GM23248 (cell line): ENCODE measurements around the gene KDM8. TPM values are rescaled to one million over a fixed set of nuclear protein-coding genes. Genes with fewer than 3 reads are reported as not detected.

Source experiments
- DNase-seq: peaks from one replicate; pipeline ENCODE4 v3.0.0-alpha.2; 2015
- H2AFZ ChIP-seq: fragments of 200-600 bp; sonication (generic); 2 replicates; pipeline ENCODE4 v1.6.1; 2016; ENCODE audit warnings: antibody characterized with exemption
- H3F3A ChIP-seq: fragments of 200-600 bp; sonication (generic); 2 replicates; pipeline ENCODE4 v1.6.1; 2016; ENCODE audit warnings: mild to moderate bottlenecking, antibody characterized with exemption, mixed run types; ENCODE audit not compliant: insufficient read depth
- H3K27ac ChIP-seq: fragments of 200-600 bp; sonication (generic); 2 replicates; pipeline ENCODE4 v1.5.1; 2016; ENCODE audit warnings: mild to moderate bottlenecking
- H3K27me3 ChIP-seq: fragments of 200-600 bp; sonication (generic); replicated peaks from 2 replicates; pipeline ENCODE4 v1.6.1; 2016; ENCODE audit warnings: mild to moderate bottlenecking; ENCODE audit not compliant: insufficient read depth
- H3K36me3 ChIP-seq: fragments of 200-600 bp; sonication (generic); 2 replicates; pipeline ENCODE4 v1.6.1; 2016; ENCODE audit warnings: low read depth, mild to moderate bottlenecking
- H3K4me1 ChIP-seq: fragments of 200-600 bp; sonication (generic); 2 replicates; pipeline ENCODE4 v1.6.1; 2016; ENCODE audit warnings: mild to moderate bottlenecking; ENCODE audit not compliant: insufficient read depth
- H3K4me2 ChIP-seq: fragments of 200-600 bp; sonication (generic); one replicate; pipeline ENCODE4 v1.6.1; 2016; ENCODE audit warnings: mild to moderate bottlenecking; ENCODE audit not compliant: unreplicated experiment
- H3K4me3 ChIP-seq: fragments of 200-600 bp; sonication (generic); 2 replicates; pipeline ENCODE4 v1.5.1; 2016; ENCODE audit warnings: mild to moderate bottlenecking
- H3K79me2 ChIP-seq: fragments of 200-600 bp; sonication (generic); 2 replicates; pipeline ENCODE4 v1.6.1; 2016; ENCODE audit warnings: mild to moderate bottlenecking; ENCODE audit not compliant: insufficient read depth
- H3K9ac ChIP-seq: fragments of 200-600 bp; sonication (generic); 2 replicates; pipeline ENCODE4 v1.6.1; 2016; ENCODE audit warnings: mild to moderate bottlenecking
- H3K9me2 ChIP-seq: fragments of 200-600 bp; sonication (generic); 2 replicates; pipeline ENCODE4 v1.6.1; 2016; ENCODE audit warnings: mixed run types, mild to moderate bottlenecking, moderate library complexity; ENCODE audit not compliant: insufficient read depth
- H3K9me3 ChIP-seq: fragments of 200-600 bp; sonication (generic); one replicate; pipeline ENCODE4 v1.6.1; 2017; ENCODE audit warnings: low read depth
- H4K20me1 ChIP-seq: fragments of 200-600 bp; sonication (generic); 2 replicates; pipeline ENCODE4 v1.6.0; 2016; ENCODE audit not compliant: insufficient read depth
- EZH2 ChIP-seq: fragments of 200-600 bp; sonication (generic); IDR thresholded peaks from 2 replicates; pipeline ENCODE4 v1.6.1; 2018; ENCODE audit warnings: antibody characterized with exemption, mild to moderate bottlenecking; ENCODE audit not compliant: insufficient read depth, poor library complexity, severe bottlenecking
- EZH2phosphoT487 ChIP-seq: fragments of 200-600 bp; sonication (generic); IDR thresholded peaks from 2 replicates; pipeline ENCODE4 v1.6.1; 2018; ENCODE audit warnings: antibody characterized with exemption, moderate library complexity, mild to moderate bottlenecking, low read depth; ENCODE audit not compliant: insufficient read depth
- WGBS, 2 experiments: methylation state at CpG; one replicate each; pipeline ENCODE4 v1.1.6; 2015 to 2017; ENCODE audit warnings: low lambda C conversion rate in 2 of 2, low coverage in 1 of 2; ENCODE audit errors: missing lambda C conversion rate in 2 of 2; 5-methylcytosine and 5-hydroxymethylcytosine counted together
- in situ Hi-C: fragments of 300-500 bp; cut with MboI; formaldehyde crosslinking; loops from 2 replicates; pipeline ENCODE4 v1.15.0; 2020
- polyA plus RNA-seq: library from polyadenylated mRNA; unstranded; fragments of >200 nt; fragmentation: Nextera tagmentation; extraction: Ambion mirVana; gene quantifications from 2 replicates; pipeline ENCODE4 v1.2.1, GENCODE V29; 2016
- total RNA-seq: library from RNA; depleted of rRNA; stranded (reverse); fragments of >200 nt; shearing (Covaris generic); gene quantifications from 2 replicates; pipeline ENCODE4 v1.2.3, GENCODE V29; 2014

KDM8 gene
- total and polyA plus RNA-seq, 2 experiments from 2014 or later, result 2.5 to 3.5 TPM

GRCh38 chr16:27171584-27171983, 31.7 kb upstream of the KDM8 start:
- H3K9ac ChIP-seq, result no peak overlapping the region
- no peaks in the 10 kb centered on the region for H3K9me3 ChIP-seq
- no peak overlapping the region for H3K27ac ChIP-seq
- 69 to 70% methylated on average over 4 of the region's 4 CpGs for WGBS, 2 experiments
- DNase-seq, result no peak
- H3F3A ChIP-seq, result peaks cover 17% of the 10 kb centered on the region
- in situ Hi-C loops, result no loop called here
- no peak overlapping the region for H2AFZ ChIP-seq
- H3K4me1 ChIP-seq, result peaks cover 13% of the 10 kb centered on the region
- H3K79me2 ChIP-seq, result no peaks in the 10 kb centered on the region
- H3K4me3 ChIP-seq, result no peak overlapping the region
- no peak overlapping the region for H3K4me2 ChIP-seq
- H3K9me2 ChIP-seq, result no peaks in the 10 kb centered on the region
- TF ChIP-seq EZH2phosphoT487, result no peak
- no peak for TF ChIP-seq EZH2
- no peaks in the 10 kb centered on the region for H3K36me3 ChIP-seq
- H4K20me1 ChIP-seq, result no peaks in the 10 kb centered on the region
- no peaks in the 10 kb centered on the region for H3K27me3 ChIP-seq

DNA sequence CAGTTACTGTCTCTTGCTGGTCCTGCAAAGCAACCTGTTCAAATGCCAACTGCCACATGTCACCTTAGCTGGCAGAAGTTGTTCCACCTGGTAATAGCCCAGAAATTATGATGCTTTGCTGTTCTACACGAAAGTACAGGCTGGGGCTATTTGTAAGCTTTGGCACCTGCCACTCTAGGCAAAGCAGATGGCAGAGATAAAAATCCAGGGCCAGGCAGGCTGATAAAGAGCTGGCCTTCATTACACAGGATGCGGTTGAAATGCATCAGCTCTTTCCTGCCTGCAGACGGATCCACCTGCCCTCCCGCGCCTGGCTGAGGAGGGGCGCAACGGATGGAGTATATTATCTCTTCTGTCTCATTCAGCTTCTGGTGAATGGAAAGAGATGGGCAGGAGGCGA, 29.3 kb upstream of the KDM8 start:
- no peak for DNase-seq
- WGBS, 2 experiments, result 83 to 91% methylated on average over 8 of the region's 8 CpGs
- Histone ChIP-seq H3K4me1 (peaks cover 35% of the 10 kb centered on the region), H3K27me3 (no peaks in the 10 kb centered on the region), H3K9ac (no peak overlapping the region), H3K4me3 (no peak overlapping the region), H3K79me2 (no peaks in the 10 kb centered on the region), H3K27ac (no peak overlapping the region), H3K9me2 (no peaks in the 10 kb centered on the region), H2AFZ (no peak overlapping the region), H4K20me1 (no peaks in the 10 kb centered on the region), H3K4me2 (no peak overlapping the region), H3F3A (peaks cover 28% of the 10 kb centered on the region), H3K9me3 (no peaks in the 10 kb centered on the region), H3K36me3 (no peaks in the 10 kb centered on the region)
- in situ Hi-C loops, result no loop called here
- no peak for TF ChIP-seq EZH2
- TF ChIP-seq EZH2phosphoT487, result no peak

DNA sequence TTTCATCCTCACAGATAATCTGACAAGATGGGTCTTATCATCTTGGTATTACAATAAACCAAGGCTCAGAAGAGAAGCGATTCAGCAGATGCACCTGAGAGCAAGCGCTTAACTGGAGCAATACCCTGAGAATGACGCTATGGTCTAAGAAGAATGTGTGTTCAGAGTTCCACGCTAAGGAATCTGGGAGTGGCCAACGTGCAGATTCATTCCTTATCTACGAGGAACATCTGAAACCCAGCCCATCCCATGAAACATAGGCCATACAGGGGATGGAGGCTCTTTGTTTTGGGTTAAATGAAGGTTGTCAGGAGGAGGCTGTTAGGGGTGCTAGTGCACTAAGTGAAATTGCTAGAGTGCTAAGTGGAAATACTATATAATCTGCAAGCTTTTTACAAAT, 28.5 kb upstream of the KDM8 start:
- Histone ChIP-seq H3K9ac (no peak overlapping the region), H3K27ac (no peak overlapping the region), H3K9me3 (no peaks in the 10 kb centered on the region), H3K4me3 (no peak overlapping the region), H3K36me3 (no peaks in the 10 kb centered on the region), H3F3A (peaks cover 24% of the 10 kb centered on the region), H3K4me2 (peak overlapping the region; percentile 9), H3K9me2 (no peaks in the 10 kb centered on the region), H4K20me1 (no peaks in the 10 kb centered on the region), H2AFZ (no peak overlapping the region), H3K79me2 (no peaks in the 10 kb centered on the region), H3K4me1 (peaks cover 39% of the 10 kb centered on the region), H3K27me3 (no peaks in the 10 kb centered on the region)
- in situ Hi-C loops, result no loop called here
- TF ChIP-seq EZH2phosphoT487 (no peak), EZH2 (no peak)
- 36 to 41% methylated on average over 6 of the region's 6 CpGs for WGBS, 2 experiments
- peak; percentile 77 for DNase-seq

- in situ Hi-C loops, result no loop called here
- H3K4me1 ChIP-seq, result peaks cover 39% of the 10 kb centered on the region
- no peak overlapping the region for H3K4me2 ChIP-seq
- H3K9me2 ChIP-seq, result no peaks in the 10 kb centered on the region
- H2AFZ ChIP-seq, result no peak overlapping the region
- no peak for TF ChIP-seq EZH2phosphoT487
- no peak for TF ChIP-seq EZH2
- peak; percentile 18 for DNase-seq
- H4K20me1 ChIP-seq, result no peaks in the 10 kb centered on the region
- WGBS, 2 experiments, result 98 to 99% methylated on average over 8 of the region's 8 CpGs
- no peaks in the 10 kb centered on the region for H3K79me2 ChIP-seq
- no peak overlapping the region for H3K9ac ChIP-seq
- no peaks in the 10 kb centered on the region for H3K27me3 ChIP-seq
- H3K36me3 ChIP-seq, result no peaks in the 10 kb centered on the region
- H3K27ac ChIP-seq, result peak overlapping the region; percentile 96
- peaks cover 19% of the 10 kb centered on the region for H3F3A ChIP-seq
- H3K9me3 ChIP-seq, result no peaks in the 10 kb centered on the region
- H3K4me3 ChIP-seq, result no peak overlapping the region
These were observed 27.4 kb upstream of the KDM8 start for GRCh38 chr16:27175888-27176287.
